Cortex of kidney (tissue), 1 donor: ENCODE results near the gene OR56A3.
"Not testable (repeated sequence)": the region's sequence is repeated elsewhere in the genome, so short reads cannot be mapped to it uniquely, and the experiment has no call there.

Experiments
- DNase-seq: peaks from one replicate; lab custom pipeline; 2025; lab: John Stamatoyannopoulos, UW

Gene OR56A3

GRCh38 chr11:5941951-5942350 lies at the start of gene OR56A3:
TSS of gene OR56A3 (plus strand) at chr11:5942251. CDS start at chr11:5947347, 5,096 bp downstream.
- DNase-seq, result no peak

GRCh38 chr11:5892908-5893307 lies 49.1 kb upstream of the OR56A3 start, which contains the start of gene OR52E5:
TSS of gene OR52E5 (plus strand) at chr11:5893208. CDS start at chr11:5900777, 7,569 bp downstream.
- DNase-seq, result no peak

GRCh38 chr11:5899534-5899933 lies 42.5 kb upstream of the OR56A3 start:
- DNase-seq, result no peak

GRCh38 chr11:5910540-5910939 lies 31.5 kb upstream of the OR56A3 start:
- DNase-seq, result no peak

- no peak for DNase-seq
These were observed 19.2 kb upstream of the OR56A3 start for GRCh38 chr11:5922749-5923426.

- no peak for DNase-seq
These were observed 18.6 kb upstream of the OR56A3 start for GRCh38 chr11:5923427-5923776.

GRCh38 chr11:5923794-5924193 lies 18.3 kb upstream of the OR56A3 start:
- no peak for DNase-seq

- DNase-seq, result no peak
These were observed 13.8 kb upstream of the OR56A3 start for GRCh38 chr11:5928271-5928670.

- DNase-seq, result no peak
These were observed 13.2 kb upstream of the OR56A3 start for GRCh38 chr11:5928811-5929210.

- DNase-seq, result no peak
These were observed 12.3 kb upstream of the OR56A3 start for GRCh38 chr11:5929571-5930368.

- DNase-seq, result no peak
These were observed 11.4 kb upstream of the OR56A3 start for GRCh38 chr11:5930614-5931013.

GRCh38 chr11:5931061-5931460 lies 11.0 kb upstream of the OR56A3 start:
- DNase-seq, result no peak

- DNase-seq, result no peak
These were observed 9.4 kb upstream of the OR56A3 start for GRCh38 chr11:5932671-5933070.

- no peak for DNase-seq
These were observed 8.9 kb upstream of the OR56A3 start for GRCh38 chr11:5933116-5933515.

- no peak for DNase-seq
These were observed 4.0 kb upstream of the OR56A3 start for GRCh38 chr11:5937868-5938602.

- DNase-seq, result no peak
These were observed 3.5 kb upstream of the OR56A3 start for GRCh38 chr11:5938603-5938965.

GRCh38 chr11:5940748-5941147 lies 1.3 kb upstream of the OR56A3 start:
- no peak for DNase-seq

- DNase-seq, result no peak
These were observed 13.5 kb downstream of the OR56A3 start for GRCh38 chr11:5955586-5955985.

GRCh38 chr11:5960704-5961320 lies 18.8 kb downstream of the OR56A3 start:
- DNase-seq, result not testable (repeated sequence)

- no peak for DNase-seq
These were observed 24.9 kb downstream of the OR56A3 start for GRCh38 chr11:5966958-5967357.

GRCh38 chr11:5967708-5968107 lies 25.7 kb downstream of the OR56A3 start:
- DNase-seq, result no peak

GRCh38 chr11:5968394-5968793 lies 26.3 kb downstream of the OR56A3 start, which contains the start of gene OR56A5:
TSS of gene OR56A5 (minus strand) at chr11:5968494. CDS start at chr11:5968494, 0 bp downstream.
- no peak for DNase-seq
